ENCODE measurements around the gene TMEM147.
"Not testable (repeated sequence)": the region's sequence is repeated elsewhere in the genome, so short reads cannot be mapped to it uniquely, and the experiment has no call there.

Gene TMEM147

DNA sequence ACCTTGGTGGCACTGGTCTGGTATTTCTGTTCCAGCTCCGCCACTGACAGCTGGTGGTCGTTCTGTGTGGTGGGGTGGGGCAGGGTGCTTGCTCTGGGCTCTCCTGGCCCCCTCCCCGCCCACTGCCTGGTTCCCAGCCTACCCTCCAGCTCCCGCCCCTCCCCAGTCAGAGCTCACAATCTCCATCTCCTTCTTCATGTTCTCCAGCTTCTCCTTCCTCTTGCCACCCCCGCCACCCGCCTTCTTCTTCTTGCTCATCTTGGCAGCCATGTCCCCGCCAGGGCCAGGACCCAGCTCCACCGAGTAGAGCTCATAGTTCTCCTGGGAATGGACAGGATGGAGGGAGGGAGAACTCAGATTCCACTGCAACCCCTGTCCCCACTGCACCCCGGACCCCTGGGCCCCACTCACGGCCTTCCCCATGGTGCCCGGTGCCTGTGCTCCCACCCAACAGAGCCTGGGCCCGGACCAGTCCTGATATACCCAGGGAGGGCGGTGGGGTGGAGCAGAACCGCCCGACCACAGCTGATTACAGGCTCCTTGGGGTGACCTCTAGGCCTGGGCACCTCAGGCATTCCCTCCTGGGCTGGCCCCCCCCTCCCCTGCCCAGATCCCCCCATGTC, 17.9 kb downstream of the TMEM147 start, which contains the start of gene ATP4A:
ATP4A (minus strand) TSS at position 452 of the 623 bp plus-strand sequence; CDS start at position 423, 29 bp downstream.
- no peak for DNase-seq (ENCODE audit: low spot score)

DNA sequence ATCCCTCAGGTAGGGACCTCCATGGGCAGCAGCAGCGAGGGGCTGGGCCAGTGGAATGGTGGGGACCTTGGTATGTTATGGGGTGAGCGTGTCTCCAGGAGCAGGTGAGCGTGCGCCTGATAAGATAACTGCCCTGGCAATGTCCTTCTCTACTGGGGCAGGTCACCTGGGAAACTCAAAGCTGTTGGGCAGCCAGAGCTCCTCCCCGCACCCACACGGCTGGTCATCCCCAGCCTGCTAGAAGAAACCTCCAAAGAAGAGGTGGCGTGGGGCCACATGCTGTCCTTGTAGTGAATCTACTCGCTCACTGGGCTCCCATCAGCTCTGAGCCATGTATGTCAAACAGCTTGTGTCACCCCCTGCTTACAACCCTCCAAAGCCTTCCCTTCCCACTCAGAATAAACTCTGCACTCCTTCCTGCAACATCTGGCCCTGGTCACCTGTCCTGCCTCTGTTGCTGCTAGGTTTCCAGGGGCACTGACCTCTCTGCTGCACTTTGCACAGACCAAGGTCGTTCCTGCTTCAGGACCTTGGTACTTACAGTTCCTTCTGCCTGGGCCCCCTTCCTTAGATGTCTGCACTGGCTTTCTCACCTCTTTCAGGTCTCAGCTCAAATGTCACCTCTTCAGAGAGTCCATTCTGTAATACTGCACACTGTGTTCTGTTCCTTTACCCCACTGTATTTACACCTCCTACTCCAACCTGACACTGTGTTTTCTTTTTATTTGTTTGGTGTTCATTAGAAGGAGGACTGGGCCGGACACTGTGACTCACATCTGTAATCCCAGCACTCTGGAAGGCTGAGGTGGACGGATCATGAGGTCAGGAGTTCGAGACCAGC, 19.8 kb downstream of the TMEM147 start:
- DNase-seq (ENCODE audit: low spot score), result no peak

DNA sequence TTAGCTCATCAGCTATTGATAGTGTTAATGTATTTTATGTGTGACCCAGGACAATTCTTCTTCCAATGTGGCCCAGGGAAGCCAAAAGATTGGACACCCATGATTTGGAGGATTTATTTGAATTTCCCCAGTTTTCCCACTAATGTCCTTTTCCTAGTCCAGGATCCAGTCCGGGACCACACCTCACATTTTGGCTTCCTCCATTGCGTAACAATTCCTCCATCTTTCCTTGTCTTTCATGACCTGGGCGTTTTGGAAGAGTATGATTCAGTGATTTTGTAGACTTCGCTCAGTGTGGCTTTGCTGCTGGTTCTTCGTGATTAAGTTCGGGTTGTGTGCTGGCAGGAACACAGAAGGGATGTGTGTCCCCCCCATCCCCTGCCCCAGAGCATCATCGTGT, 21.3 kb downstream of the TMEM147 start:
- DNase-seq (ENCODE audit: low spot score), result no peak

DNA sequence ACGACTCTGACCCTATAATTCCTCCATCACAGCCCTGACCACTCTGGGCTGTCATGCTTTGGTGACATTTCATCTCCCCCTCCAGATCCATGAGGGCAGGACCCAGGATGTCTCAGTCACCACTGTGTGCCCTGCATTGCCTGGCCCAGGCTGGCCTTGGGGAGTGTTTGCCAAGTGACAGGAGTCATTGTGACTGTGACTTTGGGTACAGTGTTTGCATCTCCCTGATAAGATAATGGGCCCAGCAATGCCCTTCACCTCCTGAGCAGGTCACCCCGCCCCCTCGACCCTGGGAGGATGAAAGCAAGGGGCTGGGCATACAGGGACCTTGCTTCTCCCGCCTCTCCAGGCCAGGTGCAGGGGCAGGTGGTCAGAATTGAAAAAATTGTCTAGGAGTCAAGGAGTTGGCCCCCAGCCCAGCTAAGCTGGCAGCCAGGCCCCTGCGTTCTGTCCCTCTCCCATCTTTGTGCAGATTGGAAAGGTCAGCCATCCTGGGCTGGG, 23.9 kb downstream of the TMEM147 start:
- no peak for DNase-seq (ENCODE audit: low spot score)

DNA sequence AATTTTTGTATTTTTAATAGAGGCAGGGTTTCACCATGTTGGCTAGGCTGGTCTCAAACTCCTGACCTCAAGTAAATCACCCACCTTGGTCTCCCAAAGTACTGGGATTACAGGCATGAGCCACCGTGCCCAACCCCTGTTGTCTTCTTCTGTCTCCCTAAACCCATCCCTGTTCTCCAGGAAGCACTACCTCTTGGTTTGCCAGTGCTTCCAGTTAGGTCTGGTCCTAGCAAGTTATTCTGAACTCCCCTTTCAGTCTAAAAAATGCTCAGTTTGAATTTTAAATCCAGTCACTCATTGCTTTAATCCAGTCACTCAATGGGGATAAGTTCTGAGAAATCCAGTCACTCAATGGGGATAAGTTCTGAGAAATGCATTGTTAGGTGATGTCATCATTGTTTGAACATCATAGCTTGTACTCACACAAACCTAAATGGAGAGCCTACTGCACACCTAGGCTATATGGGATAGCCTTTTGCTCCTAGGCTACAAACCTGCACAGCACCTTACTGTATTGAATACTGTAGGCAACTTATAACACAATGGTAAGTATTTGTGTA, 26.1 kb downstream of the TMEM147 start:
- DNase-seq (ENCODE audit: low spot score), result no peak

DNA sequence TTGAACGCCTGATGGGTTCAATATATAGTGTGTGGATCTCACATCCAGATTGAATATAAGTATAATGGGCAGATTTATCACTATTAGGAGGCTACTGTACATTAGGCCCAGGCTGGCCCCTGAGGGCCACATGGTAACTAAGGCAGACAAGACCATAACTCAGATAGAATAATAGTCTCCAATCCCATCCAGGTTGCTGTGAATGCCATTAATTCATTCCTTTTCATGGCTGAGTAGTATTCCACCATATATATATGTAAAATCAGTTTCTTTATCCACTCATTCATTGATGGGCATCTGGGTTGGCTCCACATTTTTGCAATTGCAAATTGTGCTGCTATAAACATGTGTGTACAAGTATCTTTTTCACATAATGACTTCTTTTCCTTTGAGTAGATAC, 32.5 kb downstream of the TMEM147 start:
- no peak for DNase-seq (ENCODE audit: low spot score)

DNA sequence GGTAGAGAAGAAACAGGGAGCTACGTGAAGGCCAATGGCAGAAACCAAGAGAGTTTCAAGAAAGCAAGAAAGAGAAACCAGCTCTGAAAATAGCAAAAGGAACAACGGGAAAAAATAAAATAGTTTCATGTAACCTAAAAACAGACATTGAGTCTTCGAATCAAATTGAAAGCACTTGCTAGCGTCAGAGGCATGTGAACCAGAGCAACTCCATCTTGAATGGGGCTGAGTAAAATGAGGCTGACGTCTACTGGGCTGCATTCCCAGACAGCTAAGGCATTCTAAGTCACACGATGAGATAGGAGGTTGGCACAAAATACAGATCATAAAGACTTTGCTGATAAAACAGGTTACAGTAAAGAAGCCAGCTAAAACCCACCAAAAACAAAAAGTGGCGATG, 33.3 kb downstream of the TMEM147 start:
- no peak for DNase-seq (ENCODE audit: low spot score)

DNA sequence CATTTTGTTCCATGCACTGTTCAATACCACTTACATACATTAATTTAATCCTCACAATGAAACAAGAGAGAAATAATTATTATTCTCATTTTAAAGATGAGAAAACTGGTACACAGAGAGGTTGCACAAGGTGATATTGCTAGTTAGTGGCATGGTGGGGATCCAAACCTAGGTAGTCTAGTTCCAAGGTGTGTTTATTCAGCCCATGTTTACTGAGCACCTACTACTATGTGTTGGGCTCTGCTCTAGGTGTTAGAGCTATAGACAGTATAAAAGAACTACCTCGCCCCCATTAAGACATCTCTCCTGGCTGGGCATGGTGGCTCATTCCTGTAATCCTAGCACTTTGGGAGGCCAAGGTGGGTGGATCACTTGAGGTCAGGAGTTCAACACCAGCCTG, 37.3 kb downstream of the TMEM147 start:
- DNase-seq (ENCODE audit: low spot score), result no peak

DNA sequence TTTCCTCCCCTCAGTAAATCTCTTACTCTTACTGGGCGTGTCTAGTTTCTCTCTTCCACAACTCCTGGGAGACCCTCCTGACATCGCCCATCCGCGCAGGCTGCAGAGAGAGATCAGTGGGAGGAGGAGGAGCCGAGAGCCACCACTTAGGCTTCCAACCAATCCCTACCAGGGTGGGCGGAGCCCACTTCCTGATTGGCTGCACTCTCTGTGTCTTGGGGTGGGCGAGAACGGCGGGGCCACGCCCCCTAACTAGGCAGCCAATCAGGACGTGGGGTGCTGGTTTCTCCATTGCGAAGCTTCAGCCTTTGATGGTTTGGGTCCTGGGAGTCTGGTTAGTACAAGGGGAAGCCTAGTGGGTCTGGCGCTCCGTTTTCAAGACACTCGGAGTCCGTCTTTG, 40.4 kb downstream of the TMEM147 start, which contains the start of gene PMIS2:
PMIS2 (plus strand) TSS at position 326 of the 400 bp plus-strand sequence. CDS start 87 bp downstream, outside the sequence.
- no peak for DNase-seq (ENCODE audit: low spot score)

DNA sequence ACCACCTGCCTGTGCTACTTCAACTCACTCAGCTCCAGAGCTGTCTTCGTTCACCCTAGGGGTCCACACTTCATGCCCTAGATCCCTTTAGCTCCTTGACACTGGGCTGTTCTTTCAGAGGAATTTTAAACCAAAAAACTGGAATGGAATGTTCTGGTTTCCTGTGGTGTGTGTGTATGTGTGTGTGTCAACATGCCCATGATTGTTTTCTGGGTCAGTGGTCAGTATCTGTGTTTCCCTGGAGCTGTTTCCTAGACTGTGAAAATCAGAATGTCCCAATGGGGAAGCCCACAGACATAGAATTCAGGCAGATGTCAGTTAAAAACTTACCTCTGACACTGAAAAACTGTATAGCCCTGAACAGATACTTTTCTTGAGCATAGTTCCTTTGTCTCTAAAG, 41.9 kb downstream of the TMEM147 start:
- DNase-seq (ENCODE audit: low spot score), result no peak

DNA sequence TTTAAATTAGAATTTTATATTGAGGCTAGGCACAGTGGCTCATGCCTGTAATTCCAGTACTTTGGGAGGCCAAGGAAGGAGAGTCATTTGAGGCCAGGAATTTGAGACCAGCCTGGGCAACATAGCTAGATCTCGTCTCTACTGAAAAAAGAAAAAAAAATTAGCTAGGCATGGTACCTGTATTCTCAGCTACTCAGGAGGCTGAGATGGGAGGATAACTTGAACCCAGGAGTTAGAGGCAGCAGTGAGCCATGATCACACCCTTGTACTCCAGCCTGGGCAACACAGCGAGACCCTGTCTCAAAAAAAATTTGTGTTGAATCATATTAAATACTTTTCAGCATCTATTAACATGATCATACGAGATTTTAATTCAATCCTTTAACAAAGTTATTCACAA, 45.4 kb downstream of the TMEM147 start:
- no peak for DNase-seq (ENCODE audit: low spot score)

DNA sequence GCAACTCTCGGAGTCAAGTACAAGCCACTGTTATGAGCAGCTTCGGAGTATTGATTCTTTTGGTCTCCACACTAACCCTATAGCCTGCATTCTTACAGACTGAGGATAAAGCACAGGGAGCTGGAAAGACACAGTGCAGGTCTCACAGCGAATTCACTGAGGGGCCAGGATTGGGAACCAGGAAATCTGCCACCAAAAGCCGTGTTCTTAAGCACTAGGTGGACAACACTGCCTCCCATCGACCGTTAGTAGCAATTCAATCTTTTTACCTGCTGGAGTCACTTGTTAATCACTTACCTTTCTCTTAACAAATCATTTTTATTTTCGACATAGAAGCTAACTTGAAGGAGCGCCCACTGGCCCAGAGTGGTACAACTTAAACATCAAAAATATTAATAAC, 46.8 kb downstream of the TMEM147 start:
- DNase-seq (ENCODE audit: low spot score), result peak; percentile 49

DNA sequence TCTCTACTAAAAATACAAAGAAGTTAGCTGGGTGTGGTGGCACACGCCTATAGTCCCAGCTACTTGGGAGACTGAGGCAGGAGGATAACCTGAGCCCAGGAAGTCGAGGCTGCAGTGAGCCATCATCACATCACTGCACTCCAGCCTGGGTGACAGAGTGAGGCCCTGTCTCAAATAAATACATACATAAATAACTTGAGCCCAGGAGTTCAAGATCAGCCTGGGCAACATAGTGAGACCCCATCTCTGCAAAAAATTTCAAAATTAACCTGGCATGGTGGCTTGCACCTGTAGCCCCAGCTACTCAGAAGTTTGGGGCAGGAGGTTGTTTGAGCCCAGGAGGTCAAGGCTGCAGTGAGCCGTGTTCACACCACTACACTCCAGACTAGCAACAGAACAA, 49.6 kb downstream of the TMEM147 start:
- DNase-seq (ENCODE audit: low spot score), result not testable (repeated sequence)

DNA sequence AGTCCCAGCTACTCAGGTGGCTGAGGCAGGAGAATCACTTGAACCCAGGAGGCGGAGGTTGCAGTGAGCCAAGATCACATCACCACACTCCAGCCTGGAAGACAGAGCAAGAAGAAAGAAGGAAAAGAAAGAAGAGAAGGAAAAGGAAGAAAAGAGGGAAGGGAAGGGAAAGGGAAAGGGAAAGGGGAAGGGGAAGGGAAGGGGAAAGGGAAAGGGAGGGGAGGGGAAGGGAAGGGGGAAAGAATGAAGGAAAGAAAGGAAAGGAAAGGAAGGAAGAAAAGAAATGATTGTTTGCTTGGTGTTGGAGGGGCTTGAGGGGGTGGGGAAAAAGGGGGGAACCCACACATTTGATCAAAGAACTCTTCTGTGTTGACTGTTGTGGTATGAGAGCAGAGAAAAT, 50.5 kb downstream of the TMEM147 start:
- no peak for DNase-seq (ENCODE audit: low spot score)

DNA sequence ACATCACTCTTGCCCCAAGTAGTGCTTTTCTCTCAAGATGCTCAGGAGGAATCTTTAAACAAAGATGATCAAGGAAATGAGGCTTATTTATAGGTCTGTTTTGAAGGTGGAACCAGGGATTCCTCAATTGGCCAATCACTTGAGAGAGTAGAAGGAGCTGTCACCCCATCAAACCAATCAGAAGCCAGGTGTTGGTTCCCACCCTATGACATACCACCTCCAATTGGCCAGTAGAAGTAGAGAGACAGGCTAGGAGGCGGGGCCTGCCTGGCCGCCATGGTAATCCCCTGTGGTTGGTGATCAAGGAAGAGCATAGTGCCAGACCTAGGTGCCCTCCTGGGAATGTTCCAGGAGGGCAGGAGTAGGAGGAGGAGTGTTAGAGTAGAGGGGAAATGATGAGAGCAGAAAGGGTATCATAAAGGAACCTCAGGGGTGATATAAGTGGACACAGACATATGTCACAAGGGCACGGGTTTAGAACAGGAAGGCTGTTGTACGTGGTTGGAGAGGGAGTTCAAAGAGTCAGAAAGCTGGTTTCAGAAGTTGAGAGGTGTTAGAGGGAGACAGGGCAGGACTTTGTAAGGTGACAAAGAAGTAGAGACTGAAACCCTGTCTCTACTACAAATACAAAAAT, 51.1 kb downstream of the TMEM147 start:
- peak; percentile 84 for DNase-seq (ENCODE audit: low spot score)
